HG02938 (cell line): ENCODE data around the gene RPS19.

Source experiments
- ATAC-seq: cut with Tn5 transposase; IDR thresholded peaks from one replicate; pipeline ENCODE4 v1.9.1; 2021; ENCODE audit warnings: mild to moderate bottlenecking, moderate library complexity; ENCODE audit not compliant: unreplicated experiment

RPS19 gene

GRCh38 chr19:41877916-41878905 lies 18.2 kb downstream of the RPS19 start:
- no peak for ATAC-seq

GRCh38 chr19:41879080-41879479 lies 19.0 kb downstream of the RPS19 start:
- no peak for ATAC-seq

GRCh38 chr19:41879670-41880328 lies 19.7 kb downstream of the RPS19 start:
- ATAC-seq: no peak

DNA sequence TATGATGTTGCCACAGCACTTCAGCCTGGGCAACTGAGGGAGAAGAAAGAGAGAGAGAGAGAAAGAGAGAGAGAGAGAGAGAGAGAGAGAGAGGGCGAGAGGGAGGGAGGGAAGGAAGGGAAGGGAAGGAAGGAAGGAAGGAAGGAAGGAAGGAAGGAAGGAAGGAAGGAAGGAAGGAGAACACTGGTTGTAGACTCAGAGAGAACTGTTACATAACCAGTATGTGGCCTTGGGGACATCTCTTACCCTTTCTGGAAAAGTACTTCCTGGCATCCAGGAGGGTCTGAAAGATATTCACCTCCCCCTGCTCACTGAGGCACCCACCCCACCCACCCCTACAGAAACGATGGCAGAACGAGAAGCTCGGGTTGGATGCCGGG lies 20.3 kb downstream of the RPS19 start:
- no peak for ATAC-seq

DNA sequence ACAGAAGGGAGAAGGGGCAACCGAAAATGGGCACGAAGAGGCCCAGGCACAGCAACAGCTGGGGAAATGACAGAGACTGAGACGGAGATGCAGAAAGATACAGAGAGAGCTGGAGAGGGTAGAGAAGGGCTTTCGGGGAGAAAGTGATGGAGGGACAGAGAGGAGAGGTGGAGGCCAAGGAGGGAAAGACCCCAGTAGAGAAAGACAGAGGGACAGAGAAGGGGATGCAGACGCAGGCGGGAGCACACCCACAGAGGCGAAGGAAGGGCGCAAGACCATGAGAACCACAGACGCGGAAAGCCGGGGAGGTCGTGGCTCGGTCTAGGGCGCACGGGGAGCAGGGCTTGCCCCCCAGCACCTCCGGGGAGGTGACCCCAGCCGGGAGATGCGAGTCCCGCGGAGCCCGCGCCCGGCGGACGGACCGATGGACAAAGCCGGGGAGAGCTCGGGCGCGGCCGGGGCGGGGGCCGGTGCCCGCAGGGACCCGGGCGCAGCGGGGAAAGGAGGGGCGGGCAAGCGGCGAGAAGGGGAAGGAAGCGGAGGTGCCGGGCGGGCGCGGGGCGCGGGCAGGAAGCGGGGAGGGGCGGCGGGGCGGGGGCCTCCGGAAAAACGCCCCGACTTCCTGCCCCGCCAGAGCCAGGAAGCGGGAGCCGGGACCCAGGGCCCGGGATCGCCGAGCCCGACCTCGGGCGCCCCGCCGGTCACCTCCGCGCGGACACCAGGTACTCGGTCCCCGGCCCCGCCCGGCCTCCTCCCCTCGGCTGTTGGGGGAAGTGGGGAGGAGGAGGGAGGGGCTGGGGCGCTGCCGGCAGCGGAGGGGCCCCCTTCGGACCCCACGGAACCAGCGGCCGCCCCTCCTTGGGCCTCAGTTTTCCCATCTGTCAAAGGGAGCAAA lies 22.8 kb downstream of the RPS19 start, which contains the start of gene ARHGEF1:
TSS of gene ARHGEF1 (plus strand) at position 617 of the 895 bp plus-strand sequence. CDS start 4,899 bp downstream, outside the sequence.
- no peak for ATAC-seq

DNA sequence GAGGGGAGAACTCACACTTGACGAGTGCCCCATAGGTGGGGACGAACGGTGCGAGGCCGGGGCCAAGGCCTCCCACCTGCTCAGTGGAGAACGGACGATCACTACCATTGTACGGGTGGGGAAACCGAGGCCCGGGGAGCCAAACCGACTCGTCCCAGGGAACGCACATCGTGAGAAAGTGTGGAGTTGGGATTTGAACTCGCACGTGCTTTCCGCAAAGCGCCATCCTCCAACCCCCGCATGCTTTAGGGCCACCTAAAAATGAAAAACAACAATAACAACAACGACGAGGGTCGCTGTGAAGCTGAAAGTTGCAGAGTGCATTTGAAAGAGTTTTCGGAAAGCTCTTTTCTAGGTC lies 23.4 kb downstream of the RPS19 start:
- ATAC-seq: no peak

- peak; percentile 63 for ATAC-seq
Observed at GRCh38 chr19:41883821-41884733, 24.0 kb downstream of the RPS19 start.

DNA sequence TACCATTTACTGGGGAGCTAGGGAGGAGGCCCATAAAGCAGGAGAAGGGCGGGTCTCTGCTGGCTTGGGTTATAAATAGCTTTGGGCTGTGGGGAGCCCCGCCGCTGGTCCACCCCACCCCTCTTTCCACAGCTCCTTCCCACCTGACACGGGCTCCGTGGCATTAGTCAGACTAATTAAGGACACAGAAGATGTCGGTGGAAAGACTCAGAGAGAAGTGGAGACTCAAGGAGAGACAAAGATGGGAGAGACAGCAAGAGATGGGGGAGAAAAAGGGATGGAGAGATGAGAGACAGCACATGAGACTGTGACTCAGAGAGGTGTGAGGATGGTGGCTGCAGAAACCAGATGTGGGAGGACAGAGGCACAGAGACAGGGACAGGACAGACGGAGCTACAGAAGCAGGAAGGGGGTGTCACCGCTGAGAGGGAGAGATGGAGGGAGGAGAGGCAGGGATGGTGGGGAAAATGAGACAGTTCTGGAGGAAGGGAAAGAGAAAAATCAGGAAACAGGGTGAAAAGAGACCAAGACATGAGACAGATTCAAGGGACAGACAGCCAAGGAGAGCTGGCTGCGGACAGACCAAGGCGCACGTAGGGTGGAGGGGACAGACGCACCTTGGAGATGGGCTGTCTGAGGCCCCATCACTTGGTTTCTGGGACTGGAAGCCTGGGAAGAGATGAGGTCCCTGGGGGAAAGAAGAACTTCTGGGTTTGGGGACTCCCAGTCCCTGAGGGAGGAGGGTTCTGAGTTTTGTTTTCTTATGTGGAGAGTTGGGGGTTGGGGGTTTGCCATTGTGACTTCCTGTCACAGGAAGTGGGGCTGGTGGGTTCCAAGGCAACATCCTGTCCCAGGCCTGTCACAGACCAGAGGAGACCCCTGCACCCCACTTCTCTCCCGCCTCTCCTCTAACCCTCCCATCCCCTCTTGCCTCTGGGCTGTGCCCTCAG lies 27.0 kb downstream of the RPS19 start:
- ATAC-seq: no peak

- ATAC-seq: no peak
Observed at GRCh38 chr19:41887711-41888382, 27.8 kb downstream of the RPS19 start.

DNA sequence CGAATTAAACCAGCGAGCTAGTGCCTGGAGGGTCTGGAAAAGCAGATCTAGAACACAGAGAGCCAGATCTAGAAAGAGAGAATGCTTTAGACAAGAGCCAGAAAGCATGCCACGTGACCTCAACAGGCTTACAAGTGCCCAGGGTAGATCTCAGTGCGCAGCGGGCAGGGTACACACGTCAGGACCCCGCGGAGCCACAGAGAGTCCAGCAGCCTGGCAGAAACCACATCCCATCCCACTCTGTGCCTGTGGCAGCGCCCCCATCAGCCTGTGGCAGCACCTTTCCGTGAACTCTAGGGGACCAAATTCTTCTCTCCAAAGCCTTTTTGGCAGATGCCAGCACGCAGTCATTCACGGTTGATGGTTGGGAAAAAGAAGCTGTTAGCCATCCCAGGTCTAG lies 28.9 kb downstream of the RPS19 start:
- no peak for ATAC-seq

DNA sequence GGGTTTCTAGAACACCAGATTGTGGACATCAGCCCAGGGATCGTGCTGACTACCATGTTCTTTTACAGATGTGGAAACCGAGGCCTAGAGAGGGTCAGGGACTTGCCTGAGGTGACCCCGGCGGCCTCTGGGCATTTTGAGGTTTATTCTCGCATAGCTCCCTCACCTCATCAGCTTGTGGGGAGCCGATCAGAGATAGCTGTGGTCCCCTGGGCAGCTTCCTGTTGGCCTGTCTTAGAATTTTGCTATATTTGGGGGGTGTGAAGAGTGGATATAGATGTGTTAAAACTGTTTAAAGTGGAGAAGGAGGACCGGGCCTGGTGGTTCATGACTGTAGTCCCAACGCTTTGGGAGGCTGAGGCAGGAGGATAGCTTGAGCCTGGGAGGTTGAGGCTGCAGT lies 29.8 kb downstream of the RPS19 start:
- no peak for ATAC-seq

DNA sequence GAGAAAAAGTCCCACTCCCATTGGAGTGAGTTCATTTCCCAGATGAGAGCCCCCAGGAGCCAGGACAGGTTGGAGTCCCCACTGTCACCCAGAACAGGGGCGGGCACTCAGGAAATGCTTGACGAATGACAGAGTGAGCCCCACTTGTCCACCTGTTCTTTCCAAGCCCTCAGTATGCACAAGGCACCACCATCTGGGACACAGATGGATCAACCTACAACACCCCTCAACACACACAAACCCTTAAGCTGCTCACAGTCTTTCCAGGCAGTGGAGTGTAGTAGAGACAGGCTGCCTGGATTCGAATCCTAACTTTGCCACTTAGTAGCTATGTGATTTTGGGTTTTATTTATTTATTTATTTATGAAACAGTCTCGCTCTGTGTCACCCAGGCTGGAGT lies 30.9 kb downstream of the RPS19 start:
- no peak for ATAC-seq

GRCh38 chr19:41892173-41892902 lies 32.3 kb downstream of the RPS19 start:
- ATAC-seq: no peak

- ATAC-seq: no peak
Observed at GRCh38 chr19:41893899-41894298, 33.8 kb downstream of the RPS19 start.

- no peak for ATAC-seq
Observed at GRCh38 chr19:41894350-41894749, 34.3 kb downstream of the RPS19 start.

GRCh38 chr19:41895745-41896580 lies 35.9 kb downstream of the RPS19 start:
- no peak for ATAC-seq

DNA sequence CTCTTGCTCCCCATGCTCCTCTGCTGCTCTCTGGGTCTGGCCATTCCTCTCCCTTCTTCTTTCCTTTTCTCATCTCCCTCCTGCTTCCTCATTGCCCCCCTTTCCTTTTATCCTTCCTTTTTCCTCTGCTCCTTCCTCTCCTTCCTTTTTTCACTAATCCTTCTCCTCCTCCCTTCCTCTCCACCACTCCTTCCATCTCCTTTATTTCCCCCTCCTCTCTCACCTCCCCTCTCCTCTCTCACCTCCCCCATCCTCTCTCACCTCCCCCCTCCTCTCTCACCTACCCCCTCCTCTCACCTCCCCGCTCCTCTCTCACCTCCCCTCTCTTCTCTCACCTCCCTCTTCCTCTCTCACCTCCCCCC lies 36.5 kb downstream of the RPS19 start:
- no peak for ATAC-seq
